ENCODE results near the gene CYP19A1. TPM values are rescaled to one million over a fixed set of nuclear protein-coding genes. Genes with fewer than 3 reads are reported as not detected.

CYP19A1 gene
- total RNA-seq, 1 donor from 2014 or later, result 0.95 TPM

DNA sequence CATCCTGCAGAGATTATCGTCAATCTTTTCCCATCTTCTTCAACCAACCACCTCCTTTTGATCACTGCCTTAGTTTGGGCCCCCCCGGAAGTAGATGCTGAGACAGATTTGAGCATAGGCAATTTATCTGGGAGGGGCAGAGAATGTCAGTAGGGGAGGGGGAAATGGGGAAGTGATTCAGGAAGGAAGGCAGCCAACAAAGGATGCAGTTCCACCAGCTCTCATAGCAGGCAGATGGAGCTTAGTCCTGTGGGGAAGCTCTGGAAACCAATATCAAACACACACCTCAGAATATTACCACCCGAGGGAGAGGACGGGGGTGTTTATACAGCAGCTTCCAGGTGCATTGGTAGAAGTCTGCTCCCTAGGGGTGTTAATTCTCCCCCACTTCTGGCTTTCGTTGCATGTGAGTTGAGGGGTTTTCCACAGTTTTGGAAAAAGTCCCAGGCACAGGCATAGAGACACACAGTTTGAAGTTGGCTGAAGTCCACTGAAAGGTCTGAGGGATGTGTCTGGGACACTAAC is 152.2 kb downstream of the CYP19A1 start:
- TF ChIP-seq, protein P1, sequence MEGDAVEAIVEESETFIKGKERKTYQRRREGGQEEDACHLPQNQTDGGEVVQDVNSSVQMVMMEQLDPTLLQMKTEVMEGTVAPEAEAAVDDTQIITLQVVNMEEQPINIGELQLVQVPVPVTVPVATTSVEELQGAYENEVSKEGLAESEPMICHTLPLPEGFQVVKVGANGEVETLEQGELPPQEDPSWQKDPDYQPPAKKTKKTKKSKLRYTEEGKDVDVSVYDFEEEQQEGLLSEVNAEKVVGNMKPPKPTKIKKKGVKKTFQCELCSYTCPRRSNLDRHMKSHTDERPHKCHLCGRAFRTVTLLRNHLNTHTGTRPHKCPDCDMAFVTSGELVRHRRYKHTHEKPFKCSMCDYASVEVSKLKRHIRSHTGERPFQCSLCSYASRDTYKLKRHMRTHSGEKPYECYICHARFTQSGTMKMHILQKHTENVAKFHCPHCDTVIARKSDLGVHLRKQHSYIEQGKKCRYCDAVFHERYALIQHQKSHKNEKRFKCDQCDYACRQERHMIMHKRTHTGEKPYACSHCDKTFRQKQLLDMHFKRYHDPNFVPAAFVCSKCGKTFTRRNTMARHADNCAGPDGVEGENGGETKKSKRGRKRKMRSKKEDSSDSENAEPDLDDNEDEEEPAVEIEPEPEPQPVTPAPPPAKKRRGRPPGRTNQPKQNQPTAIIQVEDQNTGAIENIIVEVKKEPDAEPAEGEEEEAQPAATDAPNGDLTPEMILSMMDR (IDR thresholded peaks at IDR 0.05), result no peak
- H3K4me1 ChIP-seq, result peaks cover 13% of the 10 kb centered on the region

GRCh38 chr15:51185213-51186159 is 152.9 kb downstream of the CYP19A1 start:
- intact Hi-C loops (cut with DNase I), result no loop called here
- no peak overlapping the region for H3K27ac ChIP-seq
- H3K27me3 ChIP-seq (ENCODE audit: low read depth), result no peaks in the 10 kb centered on the region
- TF ChIP-seq, protein P1 (IDR thresholded peaks at IDR 0.05), result no peak
- peaks cover 13% of the 10 kb centered on the region for H3K4me1 ChIP-seq
- no peaks in the 10 kb centered on the region for H3K9me3 ChIP-seq
- DNase-seq (no peak), ATAC-seq (peak; percentile 39 to 40)
- H3K4me3 ChIP-seq, result no peak overlapping the region
- no peaks in the 10 kb centered on the region for H3K36me3 ChIP-seq

More for the DNA sequence above, 152.2 kb downstream of the CYP19A1 start:
- Histone ChIP-seq H3K27me3 (ENCODE audit: low read depth) (no peaks in the 10 kb centered on the region), H3K4me3 (no peak overlapping the region), H3K36me3 (no peaks in the 10 kb centered on the region), H3K27ac (no peak overlapping the region), H3K9me3 (no peaks in the 10 kb centered on the region)
- DNase-seq, result no peak
- no peak for ATAC-seq
- intact Hi-C loops (cut with DNase I), result no loop called here

DNA sequence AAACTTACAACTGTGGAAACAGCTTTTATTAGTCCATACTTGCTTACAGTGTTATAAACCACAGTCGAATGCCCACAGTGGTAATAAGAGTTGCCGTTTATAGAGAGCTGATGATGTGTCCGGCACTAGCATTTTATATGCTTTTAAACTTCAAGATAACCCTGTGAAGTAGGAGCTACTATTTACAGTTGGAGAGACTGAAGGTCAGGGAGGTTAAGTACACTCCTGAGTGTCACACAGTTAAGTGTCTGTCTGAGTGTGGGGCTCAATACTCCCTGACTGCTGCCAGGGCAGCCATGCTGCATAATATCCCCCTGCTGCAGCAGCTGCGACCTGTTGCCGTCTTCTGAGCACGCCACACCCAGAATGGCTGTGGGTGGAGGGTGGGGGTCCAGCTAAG is 153.8 kb downstream of the CYP19A1 start:
- no peak overlapping the region for H3K4me3 ChIP-seq
- no peaks in the 10 kb centered on the region for H3K9me3 ChIP-seq
- DNase-seq (no peak), ATAC-seq (peak in 1 of 2 donors; percentile 30)
- TF ChIP-seq, protein P1 (IDR thresholded peaks at IDR 0.05), result no peak
- no peaks in the 10 kb centered on the region for H3K27me3 ChIP-seq (ENCODE audit: low read depth)
- no peaks in the 10 kb centered on the region for H3K36me3 ChIP-seq
- H3K4me1 ChIP-seq, result peaks cover 5% of the 10 kb centered on the region
- intact Hi-C loops (cut with DNase I), result no loop called here
- no peak overlapping the region for H3K27ac ChIP-seq

DNA sequence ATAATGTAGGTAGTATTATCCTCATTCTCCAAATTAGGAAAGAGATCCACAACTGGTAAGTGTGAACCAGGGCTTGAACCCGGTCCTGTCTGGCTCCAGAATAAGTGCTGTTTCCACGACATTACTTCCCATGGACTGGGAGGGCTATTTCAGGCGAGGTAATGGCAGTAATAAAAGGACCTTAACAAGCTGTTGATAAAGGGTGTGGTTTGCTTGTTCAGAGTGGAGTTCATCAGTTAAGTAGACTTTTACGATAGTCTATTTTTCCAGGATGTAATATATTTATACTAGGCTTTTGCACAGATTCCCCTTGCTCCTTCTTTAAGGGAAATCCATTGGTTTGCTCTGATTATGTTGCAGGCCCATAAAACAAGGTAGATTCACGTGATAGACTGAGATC is 155.3 kb downstream of the CYP19A1 start:
- Histone ChIP-seq H3K9me3 (no peaks in the 10 kb centered on the region), H3K36me3 (no peaks in the 10 kb centered on the region), H3K4me1 (no peaks in the 10 kb centered on the region), H3K4me3 (no peak overlapping the region), H3K27me3 (ENCODE audit: low read depth) (no peaks in the 10 kb centered on the region), H3K27ac (no peak overlapping the region)
- DNase-seq (no peak), ATAC-seq (no peak)
- TF ChIP-seq, protein P1 (IDR thresholded peaks at IDR 0.05), result no peak
- intact Hi-C loops (cut with DNase I), result no loop called here

GRCh38 chr15:51181905-51182304 is 156.5 kb downstream of the CYP19A1 start:
- TF ChIP-seq, protein P1 (IDR thresholded peaks at IDR 0.05), result no peak
- Histone ChIP-seq H3K27ac (no peak overlapping the region), H3K27me3 (ENCODE audit: low read depth) (no peaks in the 10 kb centered on the region), H3K4me1 (no peaks in the 10 kb centered on the region), H3K4me3 (no peak overlapping the region), H3K36me3 (no peaks in the 10 kb centered on the region), H3K9me3 (no peaks in the 10 kb centered on the region)
- DNase-seq, result no peak
- no peak for ATAC-seq
- intact Hi-C loops (cut with DNase I), result no loop called here

Measured in lower lobe of right lung (tissue), 2 donors.